Esophagus squamous epithelium (tissue), 5 donors: ENCODE data around the gene MYG1. TPM values are rescaled to one million over a fixed set of nuclear protein-coding genes. Genes with fewer than 3 reads are reported as not detected.

Experiments used
- DNase-seq: peaks from one replicate; lab custom pipeline; 2025; lab: John Stamatoyannopoulos, UW
- H3K27ac ChIP-seq, 4 donors: fragments of 200-600 bp; sonication (generic); one replicate each; pipeline ENCODE4 v1.5.1; 2016 to 2019; ENCODE audit warnings: mild to moderate bottlenecking in 1 of 4
- H3K27me3 ChIP-seq, 4 donors: fragments of 200-600 bp; sonication (generic); 1 replicate in 3 of 4; 2 replicates in 1 of 4; pipeline versions ENCODE4 v1.5.1 to v1.6.0; 2017 to 2021; ENCODE audit warnings: antibody characterized with exemption in 1 of 4
- H3K36me3 ChIP-seq, 3 donors: fragments of 200-600 bp; sonication (generic); one replicate each; pipeline ENCODE4 v1.5.1; 2016 to 2019
- H3K4me1 ChIP-seq, 3 donors: fragments of 200-600 bp; sonication (generic); one replicate each; pipeline ENCODE4 v1.5.1; 2017 to 2019
- H3K4me3 ChIP-seq, 4 donors: fragments of 200-600 bp; sonication (generic); 1 replicate in 3 of 4; 2 replicates in 1 of 4; pipeline ENCODE4 v1.5.1; 2016 to 2019; ENCODE audit warnings: mild to moderate bottlenecking in 2 of 4, moderate library complexity in 1 of 4
- H3K9me3 ChIP-seq, 3 donors: fragments of 200-600 bp; sonication (generic); one replicate each; pipeline ENCODE4 v1.5.1; 2016 to 2019
- CTCF ChIP-seq, 6 experiments: fragments of 450-650 bp in 4 of 6; fragments of 200-600 bp in 2 of 6; sonication (generic) in 2 of 6; IDR thresholded peaks; one replicate each; pipeline ENCODE4 v1.5.1; 2016 to 2019; ENCODE audit warnings: antibody characterized with exemption in 6 of 6, mild to moderate bottlenecking in 4 of 6, moderate library complexity in 4 of 6
- POLR2A ChIP-seq, 4 donors: fragments of 450-650 bp; IDR thresholded peaks; one replicate each; pipeline ENCODE4 v1.6.1; 2017; ENCODE audit warnings: antibody characterized with exemption in 4 of 4, mild to moderate bottlenecking in 4 of 4, moderate library complexity in 3 of 4
- WGBS, 2 donors: methylation state at CpG; one replicate each; pipeline ENCODE4 v1.1.5; 2018; 5-methylcytosine and 5-hydroxymethylcytosine counted together
- intact Hi-C: fragments of 100-400 bp; cut with DNase I; formaldehyde crosslinking; loops from one replicate; pipeline ENCODE4 v1.15.0; 2022
- total RNA-seq, 4 donors: library from RNA; depleted of rRNA; stranded (reverse); fragments of >200 nt; gene quantifications; one replicate each; pipeline ENCODE4 v1.1.0, GENCODE V29; 2016
- donor health status: DM: yes; HTN: yes; CAD: no.

The MYG1 gene
- total RNA-seq, 4 donors from 2014 or later = 25.2 to 33.2 (median 28.3) TPM

GRCh38 chr12:53325511-53326061 lies 26.1 kb downstream of the MYG1 start:
- H3K9me3 ChIP-seq = no peaks in the 10 kb centered on the region

GRCh38 chr12:53326460-53327185 lies 27.1 kb downstream of the MYG1 start:
- intact Hi-C loops = no loop called here
- no peaks in the 10 kb centered on the region for H3K36me3 ChIP-seq

More at GRCh38 chr12:53325511-53326061, 26.1 kb downstream of the MYG1 start:
- Histone ChIP-seq H3K27ac (peak overlapping the region; percentile 85 to 95 (median 92)), H3K36me3 (no peaks in the 10 kb centered on the region), H3K4me1 (peaks cover 21 to 65% (median 43%) of the 10 kb centered on the region in 3 donors), H3K27me3 (peaks cover 0 to 1% (median 0%) of the 10 kb centered on the region in 4 donors), H3K4me3 (peak overlapping the region; percentile 54 to 81 (median 68))
- WGBS, 2 donors = 0% methylated on average over 2 of the region's 50 CpGs; no CpG with 5 or more reads in 1 of the 2 donors
- no peak for TF ChIP-seq POLR2A (IDR thresholded peaks at IDR 0.05)
- peak in 2 of 6 experiments; percentile 6 to 19 for TF ChIP-seq CTCF (IDR thresholded peaks at IDR 0.05)
- DNase-seq = no peak
- intact Hi-C loops = no loop called here

GRCh38 chr12:53327435-53328042 lies 28.0 kb downstream of the MYG1 start:
- intact Hi-C loops = no loop called here
- Histone ChIP-seq H3K9me3 (no peaks in the 10 kb centered on the region), H3K36me3 (no peaks in the 10 kb centered on the region), H3K4me1 (peaks cover 11 to 45% (median 28%) of the 10 kb centered on the region in 3 donors), H3K27ac (no peak overlapping the region), H3K27me3 (peaks cover 0 to 18% (median 0%) of the 10 kb centered on the region in 4 donors), H3K4me3 (no peak overlapping the region)
- TF ChIP-seq CTCF (IDR thresholded peaks at IDR 0.05) (peak in 4 of 6 experiments; percentile 28 to 43 (median 31)), POLR2A (IDR thresholded peaks at IDR 0.05) (no peak)
- no peak for DNase-seq
- 77 to 84% methylated on average over 3 of the region's 3 CpGs for WGBS, 2 donors

More at GRCh38 chr12:53326460-53327185, 27.1 kb downstream of the MYG1 start:
- WGBS, 2 donors = 74 to 77% methylated on average over 8 of the region's 8 CpGs
- no peak overlapping the region for H3K27ac ChIP-seq
- no peak for DNase-seq
- H3K27me3 ChIP-seq = peaks cover 0 to 8% (median 0%) of the 10 kb centered on the region in 4 donors
- H3K4me3 ChIP-seq = no peak overlapping the region
- H3K9me3 ChIP-seq = no peaks in the 10 kb centered on the region
- H3K4me1 ChIP-seq = peaks cover 18 to 55% (median 35%) of the 10 kb centered on the region in 3 donors
- TF ChIP-seq CTCF (IDR thresholded peaks at IDR 0.05) = no peak
- no peak for TF ChIP-seq POLR2A (IDR thresholded peaks at IDR 0.05)

GRCh38 chr12:53328043-53328435 lies 28.5 kb downstream of the MYG1 start:
- Histone ChIP-seq H3K9me3 (no peaks in the 10 kb centered on the region), H3K27ac (no peak overlapping the region), H3K27me3 (peaks cover 0 to 23% (median 0%) of the 10 kb centered on the region in 4 donors), H3K4me1 (peaks cover 11 to 40% (median 28%) of the 10 kb centered on the region in 3 donors), H3K36me3 (no peaks in the 10 kb centered on the region), H3K4me3 (no peak overlapping the region)
- intact Hi-C loops = no loop called here
- no peak for DNase-seq
- TF ChIP-seq CTCF (IDR thresholded peaks at IDR 0.05) = no peak
- no peak for TF ChIP-seq POLR2A (IDR thresholded peaks at IDR 0.05)
- 14 to 56% methylated on average over 2 to 12 of the region's 16 CpGs for WGBS, 2 donors
